ENCODE data around the gene ARHGAP23. TPM values are rescaled to one million over a fixed set of nuclear protein-coding genes. Genes with fewer than 3 reads are reported as not detected.

The ARHGAP23 gene
- total RNA-seq, 1 experiment from 2014 or later = 83.5 TPM

DNA sequence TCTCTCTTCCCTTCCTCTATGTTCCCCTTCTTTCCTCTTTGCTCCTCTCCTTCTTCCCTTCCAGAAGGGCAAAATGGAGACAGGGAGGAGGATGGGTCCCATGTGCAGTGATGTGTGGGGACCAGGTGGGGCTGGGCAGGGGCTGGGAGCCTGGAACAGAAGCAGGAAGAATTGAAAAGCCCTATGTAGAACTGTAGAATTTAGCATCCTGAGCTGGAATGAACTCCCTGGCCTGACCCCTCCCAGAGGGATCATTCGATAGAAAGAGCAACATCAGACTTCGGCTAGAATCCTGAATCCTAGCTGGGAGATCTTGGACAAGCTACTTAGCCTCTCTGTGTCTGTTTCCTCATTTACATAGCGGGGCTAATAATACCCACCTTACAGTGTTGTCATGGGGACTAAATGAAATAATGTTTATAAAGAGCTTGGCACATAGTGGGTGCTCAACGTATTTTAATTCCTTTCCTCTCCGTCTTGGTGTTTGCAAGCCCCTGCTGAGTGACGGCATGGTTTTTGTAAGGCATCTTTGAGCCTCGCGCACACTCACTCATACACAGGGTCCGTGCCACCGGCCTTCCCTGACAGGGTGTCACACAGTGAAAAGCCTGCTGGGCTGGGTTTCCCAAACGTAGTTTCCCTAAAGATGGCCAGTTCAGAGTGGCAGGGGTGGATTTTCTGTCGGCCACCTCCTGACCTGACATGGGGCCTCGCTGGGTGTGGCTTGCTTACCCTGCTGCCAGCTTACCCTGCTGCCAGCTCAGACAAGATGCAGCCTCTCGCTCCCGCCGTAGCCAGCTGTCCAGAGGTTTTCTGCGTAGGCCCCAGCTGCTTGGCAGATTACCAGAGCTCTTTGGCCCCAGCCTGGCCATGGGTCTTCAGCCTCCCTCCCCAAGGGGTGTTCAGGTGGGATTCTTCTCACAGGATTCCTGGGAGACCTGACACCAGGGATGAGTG, 6.1 kb upstream of the ARHGAP23 start:
- no peak overlapping the region for H3K4me3 ChIP-seq (ENCODE audit: low read depth, low read length)
- no peaks in the 10 kb centered on the region for H3K36me3 Mint-ChIP-seq (ENCODE audit: insufficient read depth, unreplicated experiment)

DNA sequence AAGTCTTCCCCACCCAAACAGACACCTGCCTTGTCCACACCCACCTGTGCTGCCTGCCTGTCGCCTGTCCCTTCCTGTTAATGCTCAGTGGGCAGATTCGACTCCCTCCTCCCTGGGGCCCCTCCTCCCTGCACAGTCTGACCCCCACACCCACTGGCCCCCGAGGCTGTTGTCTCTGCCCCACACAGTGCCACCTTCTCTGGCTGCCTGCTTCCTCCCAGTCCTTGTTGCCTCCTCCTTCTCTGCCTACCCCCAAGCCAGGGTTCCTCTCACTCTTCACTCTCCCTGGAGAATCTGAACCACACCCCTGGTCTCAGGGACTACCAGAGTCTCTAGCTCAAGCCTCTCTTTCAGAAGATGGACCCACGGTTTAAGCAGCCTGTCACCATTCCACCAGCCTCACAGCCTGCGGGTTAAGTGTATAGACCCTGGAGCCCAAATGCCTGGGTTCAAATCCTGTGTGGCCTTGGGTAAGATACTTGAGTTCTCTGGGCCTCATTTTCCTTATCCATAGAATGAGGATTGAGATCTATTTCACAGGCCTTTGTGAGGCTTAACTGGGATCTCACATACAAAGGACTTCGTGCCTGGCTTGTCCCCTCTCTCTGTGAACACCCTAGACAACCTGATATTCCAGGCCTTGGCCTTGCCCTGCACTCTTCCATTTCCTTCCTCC, 3.8 kb upstream of the ARHGAP23 start:
- BruUV-seq (replicated peaks) = no TSS peak
- Histone ChIP-seq H3K36me3 (ENCODE audit: control insufficient read depth, insufficient read depth, low read length) (no peaks in the 10 kb centered on the region), H3K4me1 (no peaks in the 10 kb centered on the region), H3K9me3 (no peaks in the 10 kb centered on the region), H3K4me3 (ENCODE audit: low read depth, low read length) (no peak overlapping the region), H3K27me3 (replicated peaks; ENCODE audit: control insufficient read depth, insufficient read depth, low read length) (no peaks in the 10 kb centered on the region)
- DNase-seq = no peak
- ChIA-PET POLR2A (no interaction called here), CTCF (interaction anchor here (0.6 to 2.0 kb wide), 16 partner anchors 10 to 243 kb away, joined by 3 to 12 read pairs (median 4); partner anchors contain the start of gene SOCS7)
- Mint-ChIP-seq H3K27me3 (ENCODE audit: insufficient read depth, unreplicated experiment) (no peaks in the 10 kb centered on the region), H3K27ac (ENCODE audit: unreplicated experiment) (no peak overlapping the region), H3K9me3 (ENCODE audit: unreplicated experiment) (no peaks in the 10 kb centered on the region), H3K36me3 (ENCODE audit: insufficient read depth, unreplicated experiment) (no peaks in the 10 kb centered on the region), H3K4me3 (ENCODE audit: unreplicated experiment) (no peak overlapping the region), H3K4me1 (ENCODE audit: low read depth, unreplicated experiment) (peaks cover 7% of the 10 kb centered on the region)
- TF ChIP-seq, protein P1, sequence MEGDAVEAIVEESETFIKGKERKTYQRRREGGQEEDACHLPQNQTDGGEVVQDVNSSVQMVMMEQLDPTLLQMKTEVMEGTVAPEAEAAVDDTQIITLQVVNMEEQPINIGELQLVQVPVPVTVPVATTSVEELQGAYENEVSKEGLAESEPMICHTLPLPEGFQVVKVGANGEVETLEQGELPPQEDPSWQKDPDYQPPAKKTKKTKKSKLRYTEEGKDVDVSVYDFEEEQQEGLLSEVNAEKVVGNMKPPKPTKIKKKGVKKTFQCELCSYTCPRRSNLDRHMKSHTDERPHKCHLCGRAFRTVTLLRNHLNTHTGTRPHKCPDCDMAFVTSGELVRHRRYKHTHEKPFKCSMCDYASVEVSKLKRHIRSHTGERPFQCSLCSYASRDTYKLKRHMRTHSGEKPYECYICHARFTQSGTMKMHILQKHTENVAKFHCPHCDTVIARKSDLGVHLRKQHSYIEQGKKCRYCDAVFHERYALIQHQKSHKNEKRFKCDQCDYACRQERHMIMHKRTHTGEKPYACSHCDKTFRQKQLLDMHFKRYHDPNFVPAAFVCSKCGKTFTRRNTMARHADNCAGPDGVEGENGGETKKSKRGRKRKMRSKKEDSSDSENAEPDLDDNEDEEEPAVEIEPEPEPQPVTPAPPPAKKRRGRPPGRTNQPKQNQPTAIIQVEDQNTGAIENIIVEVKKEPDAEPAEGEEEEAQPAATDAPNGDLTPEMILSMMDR (IDR thresholded peaks at IDR 0.05; ENCODE audit: insufficient read depth in 1 of 2, low read depth in 1 of 2, low read length in 1 of 2, severe bottlenecking in 1 of 2, unreplicated experiment in 1 of 2) = no peak
- intact Hi-C loops (cut with micrococcal nuclease; ENCODE audit: unreplicated experiment) = loop anchor here (10.0 kb wide), 1 partner anchor 240 kb away; no protein-coding TSS in a partner anchor

More for the DNA sequence above, 6.1 kb upstream of the ARHGAP23 start:
- Mint-ChIP-seq H3K4me1 (ENCODE audit: low read depth, unreplicated experiment) (peaks cover 9% of the 10 kb centered on the region), H3K27me3 (ENCODE audit: insufficient read depth, unreplicated experiment) (no peaks in the 10 kb centered on the region), H3K27ac (ENCODE audit: unreplicated experiment) (no peak overlapping the region), H3K4me3 (ENCODE audit: unreplicated experiment) (no peak overlapping the region), H3K9me3 (ENCODE audit: unreplicated experiment) (no peaks in the 10 kb centered on the region)
- BruUV-seq (replicated peaks) = no TSS peak
- no peak for DNase-seq
- Histone ChIP-seq H3K4me1 (peaks cover 2% of the 10 kb centered on the region; the same call in 1 of the 2 replicates), H3K9me3 (no peaks in the 10 kb centered on the region), H3K36me3 (ENCODE audit: control insufficient read depth, insufficient read depth, low read length) (no peaks in the 10 kb centered on the region), H3K27me3 (replicated peaks; ENCODE audit: control insufficient read depth, insufficient read depth, low read length) (no peaks in the 10 kb centered on the region)
- POLR2A ChIA-PET = no interaction called here
- intact Hi-C loops (cut with micrococcal nuclease; ENCODE audit: unreplicated experiment) = loop anchor here (2.0 to 10.0 kb wide), 2 partner anchors 63 to 243 kb away; no protein-coding TSS in a partner anchor
- TF ChIP-seq, protein P1 (IDR thresholded peaks at IDR 0.05; ENCODE audit: insufficient read depth in 1 of 2, low read depth in 1 of 2, low read length in 1 of 2, severe bottlenecking in 1 of 2, unreplicated experiment in 1 of 2) = no peak
- CTCF ChIA-PET = interaction anchor here (1.2 to 2.0 kb wide), 2 partner anchors 87 to 136 kb away, joined by 3 to 7 read pairs; no protein-coding TSS in a partner anchor

DNA sequence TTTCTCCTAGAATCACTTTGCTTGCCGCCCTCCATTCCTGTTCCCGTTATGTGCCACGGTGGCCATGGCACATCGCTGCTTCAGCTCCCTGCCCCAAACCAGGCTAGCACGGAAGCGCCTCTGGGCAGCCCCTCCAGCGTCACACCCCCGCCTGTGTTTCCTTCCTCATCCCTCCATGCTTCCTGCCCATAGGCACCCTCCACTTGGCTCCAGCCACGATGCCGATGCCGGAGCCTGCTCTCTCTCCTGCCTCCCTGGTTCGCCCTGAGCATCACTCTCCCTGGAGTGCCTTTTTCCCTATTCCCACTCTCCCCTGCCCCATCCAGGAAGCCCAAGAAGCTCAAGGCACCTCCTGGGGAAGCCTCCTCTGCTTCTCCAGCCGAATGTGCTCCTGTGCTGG, 3.2 kb upstream of the ARHGAP23 start:
- no peaks in the 10 kb centered on the region for H3K27me3 Mint-ChIP-seq (ENCODE audit: insufficient read depth, unreplicated experiment)
- CTCF ChIA-PET = interaction anchor here (1.4 kb wide), 1 partner anchor 11 kb away, joined by 12 read pairs; no protein-coding TSS in a partner anchor
- intact Hi-C loops (cut with micrococcal nuclease; ENCODE audit: unreplicated experiment) = loop anchor here (10.0 kb wide), 1 partner anchor 240 kb away; no protein-coding TSS in a partner anchor
- DNase-seq = no peak
- Histone ChIP-seq H3K4me3 (ENCODE audit: low read depth, low read length) (no peak overlapping the region), H3K9me3 (no peaks in the 10 kb centered on the region), H3K4me1 (no peaks in the 10 kb centered on the region), H3K27me3 (replicated peaks; ENCODE audit: control insufficient read depth, insufficient read depth, low read length) (no peaks in the 10 kb centered on the region), H3K36me3 (ENCODE audit: control insufficient read depth, insufficient read depth, low read length) (no peaks in the 10 kb centered on the region)
- H3K4me1 Mint-ChIP-seq (ENCODE audit: low read depth, unreplicated experiment) = peaks cover 7% of the 10 kb centered on the region
- H3K4me3 Mint-ChIP-seq (ENCODE audit: unreplicated experiment) = no peak overlapping the region
- POLR2A ChIA-PET = no interaction called here
- no peak overlapping the region for H3K27ac Mint-ChIP-seq (ENCODE audit: unreplicated experiment)
- TF ChIP-seq, protein P1 (IDR thresholded peaks at IDR 0.05; ENCODE audit: insufficient read depth in 1 of 2, low read depth in 1 of 2, low read length in 1 of 2, severe bottlenecking in 1 of 2, unreplicated experiment in 1 of 2) = no peak
- no peaks in the 10 kb centered on the region for H3K9me3 Mint-ChIP-seq (ENCODE audit: unreplicated experiment)
- BruUV-seq (replicated peaks) = no TSS peak
- H3K36me3 Mint-ChIP-seq (ENCODE audit: insufficient read depth, unreplicated experiment) = no peaks in the 10 kb centered on the region
